SIG-M5 treated with dmso at 0.1 percent for 504 hours (cell line): ENCODE results near the gene NID1.

ENCODE experiments used
- DNase-seq: peaks from one replicate; lab custom pipeline; 2025; ENCODE audit not compliant: unreplicated experiment; lab: John Stamatoyannopoulos, UW

The NID1 gene, protein sequence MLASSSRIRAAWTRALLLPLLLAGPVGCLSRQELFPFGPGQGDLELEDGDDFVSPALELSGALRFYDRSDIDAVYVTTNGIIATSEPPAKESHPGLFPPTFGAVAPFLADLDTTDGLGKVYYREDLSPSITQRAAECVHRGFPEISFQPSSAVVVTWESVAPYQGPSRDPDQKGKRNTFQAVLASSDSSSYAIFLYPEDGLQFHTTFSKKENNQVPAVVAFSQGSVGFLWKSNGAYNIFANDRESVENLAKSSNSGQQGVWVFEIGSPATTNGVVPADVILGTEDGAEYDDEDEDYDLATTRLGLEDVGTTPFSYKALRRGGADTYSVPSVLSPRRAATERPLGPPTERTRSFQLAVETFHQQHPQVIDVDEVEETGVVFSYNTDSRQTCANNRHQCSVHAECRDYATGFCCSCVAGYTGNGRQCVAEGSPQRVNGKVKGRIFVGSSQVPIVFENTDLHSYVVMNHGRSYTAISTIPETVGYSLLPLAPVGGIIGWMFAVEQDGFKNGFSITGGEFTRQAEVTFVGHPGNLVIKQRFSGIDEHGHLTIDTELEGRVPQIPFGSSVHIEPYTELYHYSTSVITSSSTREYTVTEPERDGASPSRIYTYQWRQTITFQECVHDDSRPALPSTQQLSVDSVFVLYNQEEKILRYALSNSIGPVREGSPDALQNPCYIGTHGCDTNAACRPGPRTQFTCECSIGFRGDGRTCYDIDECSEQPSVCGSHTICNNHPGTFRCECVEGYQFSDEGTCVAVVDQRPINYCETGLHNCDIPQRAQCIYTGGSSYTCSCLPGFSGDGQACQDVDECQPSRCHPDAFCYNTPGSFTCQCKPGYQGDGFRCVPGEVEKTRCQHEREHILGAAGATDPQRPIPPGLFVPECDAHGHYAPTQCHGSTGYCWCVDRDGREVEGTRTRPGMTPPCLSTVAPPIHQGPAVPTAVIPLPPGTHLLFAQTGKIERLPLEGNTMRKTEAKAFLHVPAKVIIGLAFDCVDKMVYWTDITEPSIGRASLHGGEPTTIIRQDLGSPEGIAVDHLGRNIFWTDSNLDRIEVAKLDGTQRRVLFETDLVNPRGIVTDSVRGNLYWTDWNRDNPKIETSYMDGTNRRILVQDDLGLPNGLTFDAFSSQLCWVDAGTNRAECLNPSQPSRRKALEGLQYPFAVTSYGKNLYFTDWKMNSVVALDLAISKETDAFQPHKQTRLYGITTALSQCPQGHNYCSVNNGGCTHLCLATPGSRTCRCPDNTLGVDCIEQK

DNA sequence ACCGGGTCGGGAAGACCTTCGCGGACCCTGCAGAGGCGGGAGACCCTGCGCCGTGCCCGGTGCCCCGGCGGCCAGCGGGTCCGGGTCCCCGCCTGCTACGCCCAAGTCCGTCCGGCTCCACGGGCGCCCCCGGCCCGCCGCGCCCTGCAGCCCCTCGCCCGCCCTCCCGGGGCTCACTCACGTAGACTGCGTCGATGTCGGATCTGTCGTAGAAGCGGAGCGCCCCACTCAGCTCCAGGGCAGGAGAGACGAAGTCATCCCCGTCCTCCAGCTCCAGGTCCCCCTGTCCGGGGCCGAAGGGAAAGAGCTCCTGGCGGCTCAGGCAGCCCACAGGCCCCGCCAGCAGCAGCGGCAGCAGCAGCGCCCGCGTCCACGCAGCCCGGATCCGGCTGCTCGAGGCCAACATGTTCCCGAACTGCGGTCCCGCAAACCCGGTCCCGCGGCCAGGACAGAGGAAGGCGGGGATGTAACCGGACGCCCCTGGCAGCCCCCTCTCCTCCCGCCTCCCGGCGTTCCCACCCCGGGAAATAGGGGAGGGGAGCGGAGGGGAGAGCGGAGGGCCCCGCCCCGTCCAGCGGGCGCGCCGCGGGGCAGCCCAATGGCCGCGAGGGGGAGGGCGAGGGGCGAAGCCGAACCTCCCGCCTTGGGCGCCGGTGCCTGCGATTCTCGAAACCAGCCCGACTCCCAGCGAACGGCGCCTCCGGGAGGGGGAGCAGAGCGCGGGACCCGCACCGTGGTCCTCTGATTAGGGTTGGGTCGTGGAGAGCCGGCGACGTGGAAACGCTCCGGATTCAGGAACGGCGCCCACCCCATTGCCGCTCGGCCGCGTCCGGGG lies at the start of gene NID1:
NID1 (minus strand) TSS at position 417 of the 835 bp plus-strand sequence; CDS start at position 406, 11 bp downstream.
- peak; percentile 17 for DNase-seq

DNA sequence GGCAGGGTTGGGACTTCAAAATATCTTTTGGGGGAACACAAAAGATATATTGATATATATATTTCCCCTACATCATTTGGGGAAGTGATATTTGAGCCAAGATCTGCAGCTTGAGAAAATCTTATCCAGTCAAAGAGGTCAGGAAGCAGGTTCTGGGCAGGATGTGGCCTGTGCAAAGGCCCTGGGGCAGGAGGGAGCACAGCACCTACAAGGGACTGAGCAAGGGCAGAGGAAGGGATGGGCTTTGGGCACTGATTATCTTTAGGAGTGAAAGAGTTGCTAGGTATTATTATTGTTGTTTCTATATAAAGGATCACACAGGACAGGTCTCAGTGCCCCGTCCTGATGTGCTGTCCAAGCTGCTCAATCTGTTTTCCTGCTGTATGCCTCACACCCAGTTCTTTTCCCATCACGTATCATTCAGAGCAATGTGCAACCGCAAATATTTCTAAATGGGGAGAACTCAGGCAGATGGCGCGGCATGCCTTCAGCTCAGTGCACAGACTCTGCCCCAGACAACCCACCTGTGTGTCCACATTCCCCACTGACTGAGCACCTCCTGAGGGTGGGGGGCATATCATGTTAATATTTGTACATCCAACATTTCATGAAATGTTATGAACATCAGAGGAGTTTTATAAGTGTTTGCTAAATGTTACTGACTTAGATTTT lies 49.3 kb upstream of the NID1 start:
- DNase-seq: no peak

DNA sequence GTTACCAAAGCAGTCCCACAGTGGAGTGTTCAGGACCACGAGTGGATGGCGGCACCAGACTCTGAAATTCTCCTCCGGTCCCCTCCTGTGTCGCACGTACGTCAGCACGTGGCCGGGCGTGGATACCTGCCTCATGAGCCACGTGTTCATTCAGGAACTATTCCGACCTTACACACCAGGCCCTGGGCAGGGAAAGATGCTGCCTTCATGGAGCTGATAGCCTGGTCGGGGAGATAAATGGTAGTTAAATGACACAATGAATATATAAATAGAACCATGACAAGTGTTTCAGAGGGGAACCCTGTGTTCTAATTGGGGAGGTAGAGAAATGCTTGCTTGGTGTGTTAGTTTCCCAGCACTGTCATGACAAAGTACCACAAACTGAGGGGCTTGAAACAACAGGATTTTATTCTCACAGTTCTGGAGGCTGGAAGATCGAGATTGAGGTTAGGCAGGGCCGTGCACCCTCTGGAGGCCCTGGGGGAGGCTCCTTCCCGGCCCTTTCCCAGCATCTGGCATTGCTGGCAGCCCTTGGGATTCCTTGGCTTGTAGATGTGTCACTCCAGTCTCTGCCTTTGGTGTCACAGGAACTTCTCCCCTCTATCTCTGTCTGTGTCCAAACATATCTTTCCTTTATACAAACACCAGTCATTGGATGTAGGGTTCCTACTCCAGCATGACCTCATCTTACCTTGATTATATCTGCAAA lies 48.6 kb upstream of the NID1 start:
- DNase-seq: no peak

- no peak for DNase-seq
These were observed 47.4 kb upstream of the NID1 start for GRCh38 chr1:236112332-236112627.

DNA sequence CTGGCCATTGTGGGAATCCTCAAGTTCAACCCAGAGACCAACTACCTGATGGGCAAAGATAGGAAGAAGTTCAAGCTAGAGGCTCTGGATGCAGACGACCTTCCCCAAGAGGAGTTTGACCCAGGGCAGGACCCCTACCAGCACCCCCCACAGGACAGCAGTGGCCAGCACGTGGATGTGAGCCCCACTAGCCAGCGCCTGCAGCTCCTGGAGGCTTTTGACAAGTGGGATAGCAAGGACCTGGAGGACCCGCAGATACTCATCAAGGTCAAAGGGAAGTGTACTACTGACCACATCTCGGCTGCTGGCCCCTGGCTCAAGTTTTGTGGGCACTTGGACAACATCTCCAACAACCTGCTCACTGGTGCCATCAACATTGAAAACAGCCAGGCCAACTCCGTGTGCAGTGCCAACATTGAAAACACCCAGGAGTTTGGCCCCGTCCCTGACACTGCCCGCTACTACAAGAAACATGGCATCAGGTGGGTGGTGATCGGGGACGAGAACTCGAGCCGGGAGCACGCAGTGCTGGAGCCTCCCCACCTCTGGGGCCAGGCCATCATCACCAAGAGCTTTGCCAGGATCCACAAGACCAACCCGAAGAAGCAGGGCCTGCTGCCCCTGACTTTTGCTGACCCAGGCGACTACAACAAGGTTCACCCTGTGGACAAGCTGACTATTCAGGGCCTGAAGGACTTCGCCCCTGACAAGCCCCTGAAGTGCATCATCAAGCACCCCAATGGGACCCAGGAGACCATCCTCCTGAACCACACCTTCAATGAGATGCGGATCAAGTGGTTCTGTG lies 46.8 kb upstream of the NID1 start:
- DNase-seq: no peak

GRCh38 chr1:236110137-236110536 lies 45.2 kb upstream of the NID1 start:
- no peak for DNase-seq

GRCh38 chr1:236108027-236108648 lies 43.2 kb upstream of the NID1 start:
- no peak for DNase-seq

GRCh38 chr1:236107121-236107907 lies 42.4 kb upstream of the NID1 start:
- DNase-seq: no peak

DNA sequence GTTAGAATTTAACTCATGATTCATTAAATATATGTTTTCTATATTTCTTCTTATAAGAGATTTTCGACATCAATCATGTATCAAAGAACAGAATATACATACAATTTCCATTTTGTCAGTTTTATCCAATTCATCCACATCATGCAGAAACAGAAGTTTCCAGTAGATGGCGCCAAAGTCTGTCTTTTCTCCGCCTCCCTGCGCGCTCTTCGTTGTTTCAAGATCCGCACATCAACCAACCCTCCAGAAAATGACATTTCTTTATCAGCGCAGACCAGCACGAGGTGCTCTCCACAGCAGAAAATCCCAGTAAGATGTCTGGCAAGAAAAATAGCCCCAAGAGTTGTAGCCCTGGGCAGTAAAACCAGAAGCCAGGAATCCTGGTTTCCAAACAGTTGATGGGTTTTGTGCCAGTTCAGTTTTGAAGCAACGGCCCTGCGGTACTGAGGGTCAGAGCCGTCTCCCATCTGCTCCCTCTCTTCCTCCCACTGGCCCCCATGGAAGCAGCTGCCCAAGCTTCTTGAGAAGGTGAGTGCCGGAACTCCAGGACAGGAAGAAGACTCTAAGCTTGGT lies 38.8 kb upstream of the NID1 start:
- DNase-seq: peak; percentile 62

DNA sequence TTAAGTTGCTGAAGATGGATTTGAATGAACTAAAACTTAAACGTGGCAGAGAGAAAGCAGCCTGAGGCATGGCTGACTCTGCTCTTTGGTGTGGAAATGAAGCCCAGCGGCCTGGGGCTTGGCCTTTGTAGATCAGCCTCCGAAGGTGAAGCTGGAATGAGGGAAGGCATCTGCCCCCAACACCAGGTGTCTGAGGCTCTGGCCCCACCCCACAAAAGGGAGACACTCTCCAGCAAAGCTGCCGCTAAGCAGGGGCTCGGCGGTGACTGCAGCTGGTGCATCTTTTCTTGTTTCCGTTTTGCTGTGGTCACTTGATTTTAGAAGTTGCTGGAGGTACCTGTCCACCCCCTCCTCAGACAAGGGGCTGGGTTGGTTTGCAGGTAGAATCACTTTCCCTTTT lies 38.2 kb upstream of the NID1 start:
- no peak for DNase-seq

DNA sequence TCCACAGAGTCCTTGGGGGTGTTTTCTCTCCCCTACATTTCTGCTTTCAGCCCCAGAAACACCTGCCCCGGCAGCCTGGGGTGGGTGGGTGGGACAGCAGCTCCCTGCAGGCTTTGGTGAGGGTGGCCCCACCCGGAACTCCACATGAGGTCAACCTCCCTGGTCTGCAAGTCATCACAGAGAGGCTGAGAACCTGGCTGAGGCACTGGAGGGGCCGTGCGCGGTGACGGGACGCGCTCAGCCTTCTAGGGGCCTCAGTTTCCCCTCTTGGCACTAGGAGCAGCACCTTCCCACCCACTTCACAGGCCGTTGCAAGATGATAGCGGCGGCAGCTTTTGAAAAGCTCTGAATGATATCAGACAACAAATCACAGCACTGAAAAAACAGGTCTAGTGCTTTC lies 37.7 kb upstream of the NID1 start:
- no peak for DNase-seq

DNA sequence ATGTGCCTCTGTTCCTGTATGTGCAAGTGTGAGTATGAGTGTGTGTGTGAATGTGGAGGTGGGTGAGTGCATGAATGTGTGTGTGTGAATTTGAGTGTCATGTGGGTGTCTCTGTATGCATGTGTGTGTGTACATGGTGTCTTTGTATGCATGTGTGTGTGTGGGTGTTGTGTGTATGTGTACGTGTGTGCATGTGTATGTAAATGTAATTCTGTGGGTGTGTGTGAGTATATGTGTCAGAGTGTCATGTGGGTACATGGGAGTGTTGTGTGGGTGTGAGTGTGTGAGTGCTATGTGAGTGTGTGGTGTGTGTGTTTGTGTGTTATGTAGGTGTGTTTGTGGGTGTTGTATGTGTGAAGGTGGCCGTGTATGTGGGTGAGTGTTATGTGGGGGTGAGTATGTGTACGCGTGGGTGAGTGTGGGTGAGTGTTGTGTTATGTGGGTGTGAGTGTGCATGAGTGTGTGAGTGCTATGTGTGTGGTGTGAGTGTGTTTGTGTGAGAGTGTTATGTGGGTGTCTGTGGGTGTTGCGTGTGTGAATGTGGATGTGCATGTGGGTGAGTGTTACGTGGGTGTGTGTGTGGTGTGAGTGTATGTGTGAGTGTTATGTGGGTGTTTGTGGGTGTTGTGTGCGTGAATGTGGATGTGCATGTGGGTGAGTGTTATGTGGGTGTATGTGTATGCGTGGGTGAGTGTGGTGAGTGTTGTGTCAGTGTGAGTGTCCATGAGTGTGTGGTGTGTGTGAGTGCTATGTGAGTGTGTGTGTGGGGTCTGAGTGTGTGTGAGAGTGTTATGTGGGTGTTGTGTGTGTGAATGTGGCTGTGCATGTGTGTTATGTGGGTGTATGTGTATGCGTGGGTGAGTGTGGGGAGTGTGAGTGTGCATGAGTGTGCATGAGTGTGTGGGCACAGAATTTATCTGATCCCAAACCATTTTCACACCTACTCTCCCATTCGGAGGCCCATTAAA lies 36.6 kb upstream of the NID1 start:
- DNase-seq: no peak

DNA sequence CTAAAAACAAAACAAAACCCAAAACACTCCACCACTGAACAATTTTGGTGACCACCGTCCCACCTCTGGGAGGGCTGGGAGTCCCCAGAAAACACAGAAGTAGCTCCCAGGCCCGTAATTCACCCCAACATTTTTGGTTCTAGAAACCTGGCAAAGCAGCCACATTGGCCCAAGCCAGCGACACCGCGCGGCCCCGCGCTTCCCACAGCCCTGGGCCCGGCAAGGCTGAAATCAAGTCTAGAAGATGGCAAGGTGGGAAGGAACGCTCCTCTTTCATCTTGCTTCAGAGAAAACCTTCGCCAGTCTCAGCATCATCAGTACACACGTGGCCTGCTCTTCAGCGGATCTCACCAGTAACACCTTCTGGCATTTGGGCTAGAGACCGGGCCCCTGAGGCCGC lies 35.9 kb upstream of the NID1 start:
- no peak for DNase-seq

DNA sequence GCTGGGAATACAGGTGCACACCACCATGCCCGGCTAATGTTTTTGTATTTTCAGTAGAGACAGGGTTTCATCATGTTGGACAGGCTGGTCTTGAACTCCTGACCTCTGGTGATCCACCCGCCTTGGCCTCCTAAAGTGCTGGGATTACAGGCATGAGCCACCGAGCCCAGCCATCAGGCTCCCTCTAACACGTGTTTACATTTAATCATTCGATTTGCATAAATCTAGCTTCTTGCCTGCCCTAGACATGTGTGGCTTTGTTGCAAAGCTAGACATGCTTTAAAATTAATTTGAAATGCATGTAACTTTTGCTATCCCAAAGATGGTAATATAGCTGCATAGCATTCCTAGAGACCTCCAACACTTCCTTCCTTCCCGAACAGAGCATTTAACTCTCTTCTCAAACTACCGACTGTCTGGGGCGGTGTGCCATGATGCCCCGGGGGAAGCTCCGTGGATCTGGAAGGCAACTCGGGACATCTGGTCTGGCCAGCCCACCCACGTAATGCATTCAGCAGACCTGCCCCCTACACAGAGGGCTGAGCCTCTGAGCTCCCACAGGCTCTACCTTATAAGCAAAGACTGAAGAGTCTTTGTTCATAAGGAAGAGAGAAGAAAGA lies 34.6 kb upstream of the NID1 start:
- DNase-seq: no peak

DNA sequence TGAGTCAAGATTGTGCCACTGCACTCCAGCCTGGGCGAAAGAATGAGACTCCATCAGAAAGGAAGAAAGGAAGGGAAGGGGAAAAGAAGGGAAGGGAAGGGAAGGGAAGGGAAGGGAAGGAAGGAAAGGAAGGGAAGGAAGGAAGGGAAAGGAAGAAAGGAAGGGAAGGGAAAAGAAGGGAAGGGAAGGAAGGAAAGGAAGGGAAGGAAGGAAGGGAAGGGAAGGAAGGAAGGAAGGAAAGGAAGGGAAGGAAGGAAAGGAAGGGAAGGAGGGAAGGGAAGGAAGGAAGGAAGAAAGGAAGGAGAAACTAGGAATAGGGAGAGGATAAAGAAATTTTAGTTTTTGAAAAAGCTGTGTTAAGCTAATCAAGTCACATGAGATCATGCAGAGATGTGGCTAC lies 33.4 kb upstream of the NID1 start:
- DNase-seq: no peak
